HEK293 (cell line): ENCODE data around the gene SLBP.
A peak's percentile ranks its signal among the peaks of the same experiment; 100 is the strongest.

Experiments used
- CTCF ChIA-PET: fragments of 350-600 bp; formaldehyde crosslinking; extraction: SDS; loops from one replicate; lab custom pipeline; 2021; ENCODE audit warnings: antibody characterized with exemption; lab: Yijun Ruan, JAX
- POLR2A ChIA-PET: fragments of 300-600 bp; formaldehyde crosslinking; extraction: SDS; loops from one replicate; lab custom pipeline; 2020; ENCODE audit warnings: antibody characterized with exemption, inconsistent platforms; lab: Yijun Ruan, JAX
- H3K27ac ChIP-seq: fragments of 200-500 bp; sonication (Bioruptor generic); 2 replicates; pipeline ENCODE4 v1.5.1; 2014; ENCODE audit warnings: low read depth, low read length, control low read depth, inconsistent platforms; ENCODE audit errors: extremely low read depth
- H3K36me3 ChIP-seq, 2 experiments: fragments of 200-500 bp in 1 of 2; sonication (Bioruptor generic) in 1 of 2; 1 replicate in 1 of 2; 2 replicates in 1 of 2; pipeline ENCODE4 v1.5.1; 2014 to 2017; ENCODE audit warnings: inconsistent platforms in 2 of 2, low read length in 2 of 2; ENCODE audit not compliant: control insufficient read depth in 2 of 2, insufficient read depth in 1 of 2
- H3K4me1 ChIP-seq: fragments of 200-500 bp; sonication (Bioruptor generic); 2 replicates; pipeline ENCODE4 v1.5.1; 2014; ENCODE audit warnings: mild to moderate bottlenecking, low read length, inconsistent platforms; ENCODE audit not compliant: control insufficient read depth, insufficient read depth
- H3K4me3 ChIP-seq: 2 replicates; pipeline ENCODE4 v1.5.1; 2011; ENCODE audit warnings: low read depth, mild to moderate bottlenecking, control low read depth, low read length, moderate library complexity
- H3K9me3 ChIP-seq: fragments of 200-500 bp; sonication (Bioruptor generic); 2 replicates; pipeline ENCODE4 v1.5.1; 2014; ENCODE audit warnings: low read depth, low read length, inconsistent platforms; ENCODE audit not compliant: control insufficient read depth, insufficient read depth
- EGR2 ChIP-seq: fragments of 450-650 bp; formaldehyde crosslinking; IDR thresholded peaks from 2 replicates; pipeline ENCODE4 v1.5.1; 2016; ENCODE audit warnings: low read depth, missing biosample characterization, missing genetic modification characterization
- OSR2 ChIP-seq: fragments of 450-650 bp; formaldehyde crosslinking; IDR thresholded peaks from 2 replicates; pipeline ENCODE4 v1.5.1; 2016; ENCODE audit warnings: missing biosample characterization, missing genetic modification characterization
- SETDB1 ChIP-seq: IDR thresholded peaks from one replicate; pipeline ENCODE4 v1.6.1; 2017; ENCODE audit warnings: mild to moderate bottlenecking, low read length, moderate library complexity, mixed read lengths; ENCODE audit not compliant: insufficient read length
- SP3 ChIP-seq: fragments of 450-650 bp; formaldehyde crosslinking; IDR thresholded peaks from 2 replicates; pipeline ENCODE4 v1.5.1; 2016; ENCODE audit warnings: missing biosample characterization, missing genetic modification characterization
- ZBTB20 ChIP-seq: fragments of 450-650 bp; formaldehyde crosslinking; IDR thresholded peaks from 2 replicates; pipeline ENCODE4 v1.5.1; 2016; ENCODE audit warnings: missing biosample characterization, missing genetic modification characterization
- ZFHX2 ChIP-seq: fragments of 450-650 bp; formaldehyde crosslinking; conservative IDR thresholded peaks from 2 replicates; pipeline ENCODE4 v1.5.1; 2016; ENCODE audit warnings: missing biosample characterization, missing genetic modification characterization
- ZNF112 ChIP-seq: fragments of 450-650 bp; formaldehyde crosslinking; IDR thresholded peaks from 2 replicates; pipeline ENCODE4 v1.5.0; 2017; ENCODE audit warnings: missing biosample characterization, missing genetic modification characterization
- ZNF146 ChIP-seq: fragments of 450-650 bp; formaldehyde crosslinking; IDR thresholded peaks from 2 replicates; pipeline ENCODE4 v1.5.1; 2016; ENCODE audit warnings: missing biosample characterization, missing genetic modification characterization
- ZNF211 ChIP-seq: fragments of 450-650 bp; formaldehyde crosslinking; IDR thresholded peaks from 2 replicates; pipeline ENCODE4 v1.5.1; 2016; ENCODE audit warnings: low read depth, missing biosample characterization, missing genetic modification characterization
- ZNF433 ChIP-seq: fragments of 450-650 bp; formaldehyde crosslinking; IDR thresholded peaks from 2 replicates; pipeline ENCODE4 v1.5.1; 2016; ENCODE audit warnings: missing biosample characterization, missing genetic modification characterization, low read depth
- ZNF514 ChIP-seq: fragments of 450-650 bp; formaldehyde crosslinking; IDR thresholded peaks from 2 replicates; pipeline ENCODE4 v1.5.1; 2016; ENCODE audit warnings: missing biosample characterization, missing genetic modification characterization
- ZNF549 ChIP-seq: fragments of 450-650 bp; IDR thresholded peaks from 2 replicates; pipeline ENCODE4 v1.5.1; 2018; ENCODE audit warnings: missing biosample characterization, missing genetic modification characterization, mild to moderate bottlenecking, inconsistent platforms, moderate library complexity
- ZNF610 ChIP-seq: fragments of 450-650 bp; formaldehyde crosslinking; IDR thresholded peaks from 2 replicates; pipeline ENCODE4 v1.5.1; 2016; ENCODE audit warnings: missing biosample characterization, missing genetic modification characterization, borderline replicate concordance
- ZNF624 ChIP-seq: fragments of 450-650 bp; formaldehyde crosslinking; IDR thresholded peaks from 2 replicates; pipeline ENCODE4 v1.5.1; 2017; ENCODE audit warnings: missing biosample characterization, missing genetic modification characterization
- ZNF677 ChIP-seq: fragments of 450-650 bp; IDR thresholded peaks from 2 replicates; pipeline ENCODE4 v1.5.0; 2018; ENCODE audit warnings: missing biosample characterization, mild to moderate bottlenecking, missing genetic modification characterization, moderate library complexity
- TF ChIP-seq, protein P1 (sequence below): fragments of 450-650 bp; formaldehyde crosslinking; optimal IDR thresholded peaks from 2 replicates; pipeline ENCODE3; 2016; ENCODE audit warnings: missing biosample characterization, mild to moderate bottlenecking, missing genetic modification characterization
- TF ChIP-seq, protein P2 (sequence below): fragments of 450-650 bp; formaldehyde crosslinking; IDR thresholded peaks from 2 replicates; pipeline ENCODE4 v1.5.1; 2016; ENCODE audit warnings: missing biosample characterization, missing genetic modification characterization
- TF ChIP-seq, protein P3 (sequence below): fragments of 450-650 bp; formaldehyde crosslinking; IDR thresholded peaks from 2 replicates; pipeline ENCODE4 v1.5.1; 2017; ENCODE audit warnings: missing biosample characterization, missing genetic modification characterization
- TF ChIP-seq, protein P4 (sequence below): fragments of 450-650 bp; formaldehyde crosslinking; IDR thresholded peaks from 2 replicates; pipeline ENCODE4 v1.5.1; 2016; ENCODE audit warnings: missing biosample characterization, missing genetic modification characterization
- TF ChIP-seq, protein P5 (sequence below): fragments of 450-650 bp; formaldehyde crosslinking; IDR thresholded peaks from 2 replicates; pipeline ENCODE4 v1.5.1; 2016; ENCODE audit warnings: missing biosample characterization, missing genetic modification characterization
- TF ChIP-seq, protein P6 (sequence below): fragments of 450-650 bp; formaldehyde crosslinking; IDR thresholded peaks from 2 replicates; pipeline ENCODE4 v1.5.1; 2016; ENCODE audit warnings: missing biosample characterization, missing genetic modification characterization

SLBP gene

DNA sequence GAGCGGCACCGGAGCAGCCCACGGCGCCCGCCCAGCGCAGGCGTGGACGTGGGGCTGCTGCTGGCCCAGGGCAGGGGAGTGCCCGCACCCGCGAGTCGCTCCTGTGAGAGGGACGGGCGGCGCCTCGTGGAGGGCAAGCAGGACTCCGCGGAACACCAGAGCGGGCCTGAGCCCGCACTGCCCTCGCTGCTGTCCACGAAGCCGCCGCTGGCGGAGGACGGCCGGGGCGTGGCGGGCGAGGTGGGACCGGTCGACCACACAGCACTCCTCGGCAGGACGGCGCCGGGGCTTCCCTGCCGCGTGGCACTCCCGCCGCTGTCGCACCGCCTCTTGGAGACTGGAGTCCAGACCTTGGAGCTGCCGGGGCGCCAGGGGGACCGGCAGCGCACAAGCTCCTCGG is 57.0 kb downstream of the SLBP start:
- no peak overlapping the region for H3K4me3 ChIP-seq
- ChIA-PET CTCF (no interaction called here), POLR2A (no interaction called here)
- H3K9me3 ChIP-seq = no peaks in the 10 kb centered on the region
- H3K27ac ChIP-seq = no peak overlapping the region
- H3K4me1 ChIP-seq = no peaks in the 10 kb centered on the region
- H3K36me3 ChIP-seq = no peaks in the 10 kb centered on the region
- TF ChIP-seq ZNF433 (tag by site-specific recombination) = no peak
- no peak for TF ChIP-seq ZNF112 (tag by site-specific recombination)
- no peak for TF ChIP-seq ZNF610 (tag by site-specific recombination)
- TF ChIP-seq EGR2 = no peak
- TF ChIP-seq, protein P1, sequence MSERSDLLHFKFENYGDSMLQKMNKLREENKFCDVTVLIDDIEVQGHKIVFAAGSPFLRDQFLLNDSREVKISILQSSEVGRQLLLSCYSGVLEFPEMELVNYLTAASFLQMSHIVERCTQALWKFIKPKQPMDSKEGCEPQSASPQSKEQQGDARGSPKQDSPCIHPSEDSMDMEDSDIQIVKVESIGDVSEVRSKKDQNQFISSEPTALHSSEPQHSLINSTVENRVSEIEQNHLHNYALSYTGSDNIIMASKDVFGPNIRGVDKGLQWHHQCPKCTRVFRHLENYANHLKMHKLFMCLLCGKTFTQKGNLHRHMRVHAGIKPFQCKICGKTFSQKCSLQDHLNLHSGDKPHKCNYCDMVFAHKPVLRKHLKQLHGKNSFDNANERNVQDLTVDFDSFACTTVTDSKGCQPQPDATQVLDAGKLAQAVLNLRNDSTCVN (tag by site-specific recombination) = no peak
- no peak for TF ChIP-seq OSR2 (tag by site-specific recombination)
- TF ChIP-seq ZNF549 (tag by site-specific recombination) = no peak
- TF ChIP-seq, protein P2, sequence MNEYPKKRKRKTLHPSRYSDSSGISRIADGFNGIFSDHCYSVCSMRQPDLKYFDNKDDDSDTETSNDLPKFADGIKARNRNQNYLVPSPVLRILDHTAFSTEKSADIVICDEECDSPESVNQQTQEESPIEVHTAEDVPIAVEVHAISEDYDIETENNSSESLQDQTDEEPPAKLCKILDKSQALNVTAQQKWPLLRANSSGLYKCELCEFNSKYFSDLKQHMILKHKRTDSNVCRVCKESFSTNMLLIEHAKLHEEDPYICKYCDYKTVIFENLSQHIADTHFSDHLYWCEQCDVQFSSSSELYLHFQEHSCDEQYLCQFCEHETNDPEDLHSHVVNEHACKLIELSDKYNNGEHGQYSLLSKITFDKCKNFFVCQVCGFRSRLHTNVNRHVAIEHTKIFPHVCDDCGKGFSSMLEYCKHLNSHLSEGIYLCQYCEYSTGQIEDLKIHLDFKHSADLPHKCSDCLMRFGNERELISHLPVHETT = no peak
- no peak for TF ChIP-seq ZNF211 (tag by site-specific recombination)
- no peak for TF ChIP-seq ZNF514
- no peak for TF ChIP-seq SP3
- TF ChIP-seq ZBTB20 (tag by site-specific recombination) = no peak
- TF ChIP-seq ZNF146 = no peak
- TF ChIP-seq, protein P3, sequence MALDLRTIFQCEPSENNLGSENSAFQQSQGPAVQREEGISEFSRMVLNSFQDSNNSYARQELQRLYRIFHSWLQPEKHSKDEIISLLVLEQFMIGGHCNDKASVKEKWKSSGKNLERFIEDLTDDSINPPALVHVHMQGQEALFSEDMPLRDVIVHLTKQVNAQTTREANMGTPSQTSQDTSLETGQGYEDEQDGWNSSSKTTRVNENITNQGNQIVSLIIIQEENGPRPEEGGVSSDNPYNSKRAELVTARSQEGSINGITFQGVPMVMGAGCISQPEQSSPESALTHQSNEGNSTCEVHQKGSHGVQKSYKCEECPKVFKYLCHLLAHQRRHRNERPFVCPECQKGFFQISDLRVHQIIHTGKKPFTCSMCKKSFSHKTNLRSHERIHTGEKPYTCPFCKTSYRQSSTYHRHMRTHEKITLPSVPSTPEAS (tag by site-specific recombination) = no peak
- TF ChIP-seq ZNF677 (tag by site-specific recombination) = no peak
- no peak for TF ChIP-seq ZNF624 (tag by site-specific recombination)
- TF ChIP-seq, protein P4, sequence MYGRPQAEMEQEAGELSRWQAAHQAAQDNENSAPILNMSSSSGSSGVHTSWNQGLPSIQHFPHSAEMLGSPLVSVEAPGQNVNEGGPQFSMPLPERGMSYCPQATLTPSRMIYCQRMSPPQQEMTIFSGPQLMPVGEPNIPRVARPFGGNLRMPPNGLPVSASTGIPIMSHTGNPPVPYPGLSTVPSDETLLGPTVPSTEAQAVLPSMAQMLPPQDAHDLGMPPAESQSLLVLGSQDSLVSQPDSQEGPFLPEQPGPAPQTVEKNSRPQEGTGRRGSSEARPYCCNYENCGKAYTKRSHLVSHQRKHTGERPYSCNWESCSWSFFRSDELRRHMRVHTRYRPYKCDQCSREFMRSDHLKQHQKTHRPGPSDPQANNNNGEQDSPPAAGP (tag by site-specific recombination) = no peak
- no peak for TF ChIP-seq SETDB1

DNA sequence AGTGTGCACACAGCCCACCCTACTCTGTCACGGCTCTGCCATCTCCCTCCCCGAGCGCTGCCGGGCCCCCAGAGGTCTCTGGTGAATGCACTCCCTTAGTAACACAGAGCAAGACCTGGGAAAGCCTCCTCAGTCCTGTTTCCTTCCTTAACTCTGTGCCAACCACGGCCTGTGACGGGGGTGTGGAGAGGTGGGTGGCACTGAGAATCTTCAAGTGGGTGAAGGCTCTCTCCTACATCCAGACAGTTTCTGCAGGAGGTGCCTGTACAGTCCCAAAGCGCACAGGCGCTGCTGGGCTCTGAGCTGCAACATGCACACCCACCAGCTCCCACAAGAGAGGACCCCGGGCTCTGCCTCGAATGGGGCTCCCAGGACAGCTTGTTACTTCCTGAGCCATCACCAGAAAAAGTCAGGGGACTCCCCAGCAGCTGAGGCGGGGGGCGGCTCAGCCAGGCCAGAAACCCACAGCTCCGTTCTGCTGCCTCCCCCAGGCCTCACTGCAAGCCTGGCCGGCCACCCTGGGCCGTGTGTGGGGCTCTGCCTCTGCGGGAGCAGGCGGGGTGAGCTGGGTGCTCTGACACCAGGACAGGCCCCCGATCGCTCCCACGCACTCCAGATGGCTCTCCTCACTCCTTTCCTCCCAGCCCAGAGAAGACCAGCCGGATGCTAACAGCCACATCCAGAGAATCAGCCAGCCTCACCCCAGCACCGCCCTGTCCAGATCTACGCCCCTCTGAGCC is 57.7 kb downstream of the SLBP start:
- no peak overlapping the region for H3K27ac ChIP-seq
- H3K4me3 ChIP-seq = no peak overlapping the region
- no peaks in the 10 kb centered on the region for H3K4me1 ChIP-seq
- TF ChIP-seq, protein P5, sequence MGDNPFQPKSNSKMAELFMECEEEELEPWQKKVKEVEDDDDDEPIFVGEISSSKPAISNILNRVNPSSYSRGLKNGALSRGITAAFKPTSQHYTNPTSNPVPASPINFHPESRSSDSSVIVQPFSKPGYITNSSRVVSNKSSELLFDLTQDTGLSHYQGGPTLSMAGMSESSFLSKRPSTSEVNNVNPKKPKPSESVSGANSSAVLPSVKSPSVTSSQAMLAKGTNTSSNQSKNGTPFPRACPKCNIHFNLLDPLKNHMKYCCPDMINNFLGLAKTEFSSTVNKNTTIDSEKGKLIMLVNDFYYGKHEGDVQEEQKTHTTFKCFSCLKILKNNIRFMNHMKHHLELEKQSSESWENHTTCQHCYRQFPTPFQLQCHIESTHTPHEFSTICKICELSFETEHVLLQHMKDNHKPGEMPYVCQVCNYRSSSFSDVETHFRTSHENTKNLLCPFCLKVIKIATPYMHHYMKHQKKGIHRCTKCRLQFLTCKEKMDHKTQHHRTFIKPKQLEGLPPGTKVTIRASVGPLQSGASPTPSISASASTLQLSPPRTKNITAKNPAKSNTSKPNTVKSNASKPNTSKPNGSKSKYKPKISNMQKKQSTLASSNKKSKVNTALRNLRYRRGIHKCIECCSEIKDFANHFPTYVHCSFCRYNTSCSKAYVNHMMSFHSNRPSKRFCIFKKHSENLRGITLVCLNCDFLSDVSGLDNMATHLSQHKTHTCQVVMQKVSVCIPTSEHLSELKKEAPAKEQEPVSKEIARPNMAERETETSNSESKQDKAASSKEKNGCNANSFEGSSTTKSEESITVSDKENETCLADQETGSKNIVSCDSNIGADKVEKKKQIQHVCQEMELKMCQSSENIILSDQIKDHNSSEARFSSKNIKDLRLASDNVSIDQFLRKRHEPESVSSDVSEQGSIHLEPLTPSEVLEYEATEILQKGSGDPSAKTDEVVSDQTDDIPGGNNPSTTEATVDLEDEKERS (tag by site-specific recombination) = no peak
- TF ChIP-seq, protein P6, sequence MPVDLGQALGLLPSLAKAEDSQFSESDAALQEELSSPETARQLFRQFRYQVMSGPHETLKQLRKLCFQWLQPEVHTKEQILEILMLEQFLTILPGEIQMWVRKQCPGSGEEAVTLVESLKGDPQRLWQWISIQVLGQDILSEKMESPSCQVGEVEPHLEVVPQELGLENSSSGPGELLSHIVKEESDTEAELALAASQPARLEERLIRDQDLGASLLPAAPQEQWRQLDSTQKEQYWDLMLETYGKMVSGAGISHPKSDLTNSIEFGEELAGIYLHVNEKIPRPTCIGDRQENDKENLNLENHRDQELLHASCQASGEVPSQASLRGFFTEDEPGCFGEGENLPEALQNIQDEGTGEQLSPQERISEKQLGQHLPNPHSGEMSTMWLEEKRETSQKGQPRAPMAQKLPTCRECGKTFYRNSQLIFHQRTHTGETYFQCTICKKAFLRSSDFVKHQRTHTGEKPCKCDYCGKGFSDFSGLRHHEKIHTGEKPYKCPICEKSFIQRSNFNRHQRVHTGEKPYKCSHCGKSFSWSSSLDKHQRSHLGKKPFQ (tag by site-specific recombination) = no peak
- TF ChIP-seq ZFHX2 (tag by site-specific recombination) = peak; percentile 27
- no peaks in the 10 kb centered on the region for H3K36me3 ChIP-seq
- ChIA-PET POLR2A (no interaction called here), CTCF (no interaction called here)
- H3K9me3 ChIP-seq = no peaks in the 10 kb centered on the region
